Cardiac muscle cell (in vitro differentiated cells and primary cell): ENCODE measurements around the gene IP6K3. TPM values are rescaled to one million over a fixed set of nuclear protein-coding genes. Genes with fewer than 3 reads are reported as not detected.

Experiments
- DNase-seq, 2 donors: peaks; one replicate each; pipeline versions ENCODE4 v3.0.0 to v3.0.0-alpha.2; 2010 to 2017; ENCODE audit warnings: low read depth in 1 of 2, low spot score in 1 of 2
- H3K27ac ChIP-seq: fragments of 200-600 bp; sonication (generic); 2 replicates; pipeline ENCODE4 v1.5.1; 2016
- H3K27me3 ChIP-seq: fragments of 200-600 bp; sonication (generic); 2 replicates; pipeline ENCODE4 v1.6.0; 2016; ENCODE audit warnings: control low read depth
- H3K36me3 ChIP-seq: fragments of 200-600 bp; sonication (generic); 2 replicates; pipeline ENCODE4 v1.5.1; 2016; ENCODE audit warnings: control low read depth
- H3K4me1 ChIP-seq: fragments of 200-600 bp; sonication (generic); 2 replicates; pipeline ENCODE4 v1.8.1; 2017; ENCODE audit warnings: low read depth, mild to moderate bottlenecking, mixed run types
- H3K4me3 ChIP-seq: fragments of 200-600 bp; sonication (generic); 2 replicates; pipeline ENCODE4 v1.5.1; 2016; ENCODE audit warnings: mild to moderate bottlenecking
- H3K9me3 ChIP-seq: fragments of 200-600 bp; sonication (generic); 2 replicates; pipeline ENCODE4 v1.5.1; 2017; ENCODE audit warnings: low read depth, mild to moderate bottlenecking, control low read depth
- CTCF ChIP-seq: IDR thresholded peaks from 2 replicates; pipeline ENCODE4 v1.5.1; 2012; ENCODE audit warnings: low read depth, mild to moderate bottlenecking, low read length
- polyA plus RNA-seq: library from polyadenylated mRNA; unstranded; fragments of >200 nt; fragmentation: Nextera tagmentation; extraction: Ambion mirVana; gene quantifications from 2 replicates; pipeline ENCODE4 v1.2.1, GENCODE V29; 2016
- total RNA-seq: library from RNA; depleted of rRNA; stranded (reverse); fragments of >200 nt; gene quantifications from 2 replicates; pipeline ENCODE4 v1.2.3, GENCODE V29; 2016

The IP6K3 gene
- total and polyA plus RNA-seq, 2 experiments from 2014 or later = 2.9 to 5.0 TPM

GRCh38 chr6:33704215-33705066 lies 42.3 kb downstream of the IP6K3 start:
- no peak overlapping the region for H3K4me3 ChIP-seq
- no peaks in the 10 kb centered on the region for H3K27me3 ChIP-seq
- peaks cover 5% of the 10 kb centered on the region for H3K4me1 ChIP-seq
- DNase-seq = no peak
- no peaks in the 10 kb centered on the region for H3K9me3 ChIP-seq
- H3K36me3 ChIP-seq = no peaks in the 10 kb centered on the region
- no peak for TF ChIP-seq CTCF
- no peak overlapping the region for H3K27ac ChIP-seq

DNA sequence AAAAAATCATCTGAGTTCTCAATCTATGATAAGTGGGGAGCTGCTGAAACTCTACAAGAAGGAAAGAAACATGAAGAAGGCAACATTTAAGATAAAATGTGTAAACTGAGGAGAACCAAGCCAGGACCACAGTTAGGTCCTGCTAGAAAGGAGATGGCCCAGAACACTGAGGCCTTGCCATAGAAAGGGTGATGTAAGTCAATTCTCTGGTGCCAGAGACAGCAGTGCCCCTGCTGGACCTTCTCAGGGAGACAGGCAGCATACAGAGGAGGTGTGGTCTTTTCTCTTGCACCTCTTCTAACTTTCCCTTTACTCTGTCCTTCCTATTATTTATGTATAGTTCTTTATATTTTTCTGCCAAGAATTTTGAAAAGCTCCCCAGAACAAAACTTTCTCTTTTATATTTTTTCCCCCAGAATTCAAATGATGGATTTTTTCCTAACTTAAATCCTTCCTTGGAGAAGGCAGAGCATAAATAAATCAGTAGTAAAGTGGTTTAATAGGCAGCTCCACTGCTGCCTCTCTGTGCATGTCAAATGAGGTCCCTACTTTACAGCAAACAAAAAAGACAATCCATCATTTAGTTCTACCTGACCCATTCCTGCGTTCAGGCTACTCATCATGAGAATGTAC lies 44.2 kb downstream of the IP6K3 start:
- H3K27ac ChIP-seq = no peak overlapping the region
- H3K4me1 ChIP-seq = peaks cover 5% of the 10 kb centered on the region
- H3K36me3 ChIP-seq = no peaks in the 10 kb centered on the region
- no peaks in the 10 kb centered on the region for H3K9me3 ChIP-seq
- H3K4me3 ChIP-seq = no peak overlapping the region
- TF ChIP-seq CTCF = peak; percentile 65
- H3K27me3 ChIP-seq = no peaks in the 10 kb centered on the region
- peak; percentile 56 to 69 for DNase-seq

DNA sequence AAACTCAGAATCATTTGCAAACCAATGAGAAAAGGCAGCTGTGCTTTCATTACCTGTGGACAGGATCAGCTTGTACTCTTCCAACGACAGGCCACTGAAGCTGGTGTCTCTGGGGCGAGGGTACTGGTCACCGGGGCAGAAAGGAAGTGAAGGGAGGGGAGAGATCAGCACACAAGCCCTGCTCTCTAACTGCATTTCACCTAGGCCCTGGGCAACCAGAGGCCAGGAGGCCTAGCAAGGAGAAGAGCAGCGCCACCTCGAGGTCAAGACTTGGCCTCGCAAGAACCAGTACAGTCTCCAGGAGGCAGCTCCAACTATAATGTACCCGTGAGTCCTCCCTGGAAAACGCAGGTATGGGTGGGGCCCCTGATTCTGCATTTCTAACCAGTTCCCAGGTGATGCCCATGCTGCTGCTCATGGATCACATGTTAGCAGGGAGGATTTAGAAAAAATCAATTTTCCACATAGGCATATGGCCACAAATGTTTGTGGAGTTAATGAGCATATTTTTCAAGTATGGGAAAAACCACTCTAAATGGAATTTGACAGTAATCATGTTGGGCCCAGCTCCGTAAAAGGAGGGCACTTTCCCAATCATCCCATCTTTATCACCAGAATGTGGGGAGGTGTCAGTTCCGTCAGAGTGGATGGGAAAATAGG lies 46.2 kb downstream of the IP6K3 start:
- no peaks in the 10 kb centered on the region for H3K27me3 ChIP-seq
- no peak overlapping the region for H3K27ac ChIP-seq
- H3K36me3 ChIP-seq = no peaks in the 10 kb centered on the region
- TF ChIP-seq CTCF = peak; percentile 84
- peak; percentile 78 to 86 for DNase-seq
- H3K4me3 ChIP-seq = no peak overlapping the region
- H3K4me1 ChIP-seq = peaks cover 11% of the 10 kb centered on the region
- no peaks in the 10 kb centered on the region for H3K9me3 ChIP-seq

DNA sequence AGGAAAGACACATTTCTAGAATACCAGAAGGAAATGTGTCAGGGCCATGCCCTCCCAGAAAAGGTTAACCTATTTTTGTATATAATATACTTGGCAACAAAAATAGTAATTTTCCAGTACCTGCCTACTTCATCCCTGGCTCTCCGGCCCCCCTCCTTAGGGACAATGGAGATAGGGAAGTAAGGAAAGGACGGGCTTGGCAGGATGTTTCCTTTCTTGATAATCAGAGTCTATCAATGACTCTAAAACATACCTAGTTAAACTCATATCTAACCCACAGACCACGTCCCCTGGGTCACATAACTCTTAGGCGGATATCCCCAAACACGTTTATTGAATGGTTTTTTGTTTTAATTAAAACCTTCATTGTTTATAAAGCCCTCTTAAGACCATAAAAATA lies 47.0 kb downstream of the IP6K3 start:
- Histone ChIP-seq H3K36me3 (no peaks in the 10 kb centered on the region), H3K9me3 (no peaks in the 10 kb centered on the region), H3K27ac (no peak overlapping the region), H3K4me1 (peaks cover 14% of the 10 kb centered on the region), H3K4me3 (no peak overlapping the region), H3K27me3 (no peaks in the 10 kb centered on the region)
- TF ChIP-seq CTCF = no peak
- no peak for DNase-seq

DNA sequence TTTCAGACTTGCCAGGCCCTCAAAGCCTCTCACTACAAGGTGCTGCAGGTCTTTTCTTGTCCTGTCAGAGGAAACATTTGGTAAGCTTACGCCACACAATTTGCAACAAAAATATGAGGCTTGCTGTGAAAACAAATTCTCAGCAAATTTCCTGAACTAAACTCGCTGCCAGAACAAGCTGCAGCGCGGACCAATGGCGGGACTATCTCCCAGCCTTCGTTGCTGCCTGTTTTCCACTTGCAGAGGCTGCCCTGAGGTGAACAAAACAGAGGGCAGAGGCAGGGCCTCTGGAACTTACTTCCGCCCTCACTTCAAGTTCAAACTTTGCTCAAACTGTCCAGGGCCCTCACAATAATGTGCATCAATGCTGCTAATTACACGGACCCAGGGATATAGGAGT lies 47.6 kb downstream of the IP6K3 start:
- peaks cover 20% of the 10 kb centered on the region for H3K4me1 ChIP-seq
- no peaks in the 10 kb centered on the region for H3K36me3 ChIP-seq
- no peak for DNase-seq
- H3K27me3 ChIP-seq = no peaks in the 10 kb centered on the region
- no peak overlapping the region for H3K4me3 ChIP-seq
- H3K27ac ChIP-seq = no peak overlapping the region
- no peaks in the 10 kb centered on the region for H3K9me3 ChIP-seq
- TF ChIP-seq CTCF = no peak
